Activated CD8-positive, alpha-beta T cell treated with anti-CD3 and anti-CD28 coated beads, Interleukin-2, amount 10 ng/mL, durations not matched to agents 7 days and 5 days (primary cell): ENCODE measurements around the gene LNX1. TPM values are rescaled to one million over a fixed set of nuclear protein-coding genes. Genes with fewer than 3 reads are reported as not detected.

Source experiments
- ATAC-seq: fragments of 150-1000 bp; cut with Tn5 transposase; one replicate; pipeline ENCODE4 v1.10.0; 2021; ENCODE audit warnings: moderate library complexity
- CTCF ChIA-PET: fragments of 350-600 bp; sonication (Branson Sonifier 250); formaldehyde crosslinking; loops from one replicate; lab custom pipeline; 2021; ENCODE audit warnings: antibody characterized with exemption; lab: Charles Lee
- POLR2A ChIA-PET: fragments of 350-600 bp; sonication (Branson Sonifier 250); formaldehyde crosslinking; loops from one replicate; lab custom pipeline; 2021; ENCODE audit warnings: antibody characterized with exemption; lab: Charles Lee
- DNase-seq: peaks from one replicate; pipeline ENCODE4 v3.0.0-alpha.2; 2020
- H3K27ac Mint-ChIP-seq: one replicate; pipeline ENCODE4 v1.8.0; 2021; ENCODE audit warnings: mild to moderate bottlenecking, mixed read lengths
- H3K27me3 Mint-ChIP-seq: one replicate; pipeline ENCODE4 v1.8.0; 2021; ENCODE audit warnings: low read depth, mixed read lengths
- H3K36me3 Mint-ChIP-seq: one replicate; pipeline ENCODE4 v1.8.0; 2021; ENCODE audit warnings: low read depth, mixed read lengths
- H3K4me1 Mint-ChIP-seq: one replicate; pipeline ENCODE4 v1.8.0; 2021; ENCODE audit warnings: low read depth, mixed read lengths
- H3K4me3 Mint-ChIP-seq: one replicate; pipeline ENCODE4 v1.8.0; 2021; ENCODE audit warnings: mild to moderate bottlenecking, mixed read lengths
- H3K9me3 Mint-ChIP-seq: one replicate; pipeline ENCODE4 v1.8.0; 2022; ENCODE audit warnings: mixed read lengths; ENCODE audit not compliant: insufficient read depth
- total RNA-seq, 2 experiments: library from RNA; stranded (reverse); gene quantifications; one replicate each; pipeline ENCODE4 v1.2.3, GENCODE V29; 2021

LNX1 gene
- total RNA-seq, 2 experiments from 2014 or later, result not detected

- no peaks in the 10 kb centered on the region for H3K9me3 Mint-ChIP-seq
- CTCF ChIA-PET, result no interaction called here
Observed at GRCh38 chr4:53545273-53545672, 46.0 kb downstream of the LNX1 start.

GRCh38 chr4:53543561-53543960 is 47.7 kb downstream of the LNX1 start:
- ATAC-seq (no peak), DNase-seq (no peak)
- Mint-ChIP-seq H3K4me3 (no peak overlapping the region), H3K36me3 (no peaks in the 10 kb centered on the region), H3K4me1 (no peaks in the 10 kb centered on the region), H3K27ac (no peak overlapping the region), H3K27me3 (peaks cover 3% of the 10 kb centered on the region), H3K9me3 (no peaks in the 10 kb centered on the region)
- ChIA-PET CTCF (no interaction called here), POLR2A (no interaction called here)

More at GRCh38 chr4:53545273-53545672, 46.0 kb downstream of the LNX1 start:
- H3K4me3 Mint-ChIP-seq, result no peak overlapping the region
- H3K27me3 Mint-ChIP-seq, result peaks cover 1% of the 10 kb centered on the region
- DNase-seq, result no peak
- H3K27ac Mint-ChIP-seq, result no peak overlapping the region
- POLR2A ChIA-PET, result no interaction called here
- H3K4me1 Mint-ChIP-seq, result no peaks in the 10 kb centered on the region
- no peaks in the 10 kb centered on the region for H3K36me3 Mint-ChIP-seq
- no peak for ATAC-seq

- POLR2A ChIA-PET, result no interaction called here
Observed at GRCh38 chr4:53541577-53542206, 49.6 kb downstream of the LNX1 start.

GRCh38 chr4:53538756-53539155 is 52.5 kb downstream of the LNX1 start:
- Mint-ChIP-seq H3K9me3 (no peaks in the 10 kb centered on the region), H3K4me1 (no peaks in the 10 kb centered on the region), H3K36me3 (no peaks in the 10 kb centered on the region), H3K27me3 (peaks cover 3% of the 10 kb centered on the region), H3K4me3 (no peak overlapping the region), H3K27ac (no peak overlapping the region)
- no peak for ATAC-seq
- CTCF ChIA-PET, result no interaction called here
- POLR2A ChIA-PET, result no interaction called here
- no peak for DNase-seq

More at GRCh38 chr4:53541577-53542206, 49.6 kb downstream of the LNX1 start:
- ATAC-seq (no peak), DNase-seq (no peak)
- no peaks in the 10 kb centered on the region for H3K36me3 Mint-ChIP-seq
- H3K4me3 Mint-ChIP-seq, result no peak overlapping the region
- no peaks in the 10 kb centered on the region for H3K4me1 Mint-ChIP-seq
- peaks cover 3% of the 10 kb centered on the region for H3K27me3 Mint-ChIP-seq
- H3K9me3 Mint-ChIP-seq, result no peaks in the 10 kb centered on the region
- CTCF ChIA-PET, result no interaction called here
- no peak overlapping the region for H3K27ac Mint-ChIP-seq

- DNase-seq (no peak), ATAC-seq (no peak)
- Mint-ChIP-seq H3K27me3 (peaks cover 3% of the 10 kb centered on the region), H3K36me3 (no peaks in the 10 kb centered on the region), H3K9me3 (no peaks in the 10 kb centered on the region), H3K4me1 (no peaks in the 10 kb centered on the region), H3K4me3 (no peak overlapping the region), H3K27ac (no peak overlapping the region)
- CTCF ChIA-PET, result no interaction called here
- POLR2A ChIA-PET, result no interaction called here
Observed at GRCh38 chr4:53537606-53538005, 53.7 kb downstream of the LNX1 start.

GRCh38 chr4:53536328-53536727 is 55.0 kb downstream of the LNX1 start:
- POLR2A ChIA-PET, result no interaction called here
- no peaks in the 10 kb centered on the region for H3K36me3 Mint-ChIP-seq
- H3K9me3 Mint-ChIP-seq, result no peaks in the 10 kb centered on the region
- ATAC-seq, result no peak
- CTCF ChIA-PET, result no interaction called here
- no peak overlapping the region for H3K27ac Mint-ChIP-seq
- peaks cover 2% of the 10 kb centered on the region for H3K27me3 Mint-ChIP-seq
- no peaks in the 10 kb centered on the region for H3K4me1 Mint-ChIP-seq
- no peak for DNase-seq
- H3K4me3 Mint-ChIP-seq, result no peak overlapping the region

GRCh38 chr4:53535567-53535966 is 55.7 kb downstream of the LNX1 start:
- ChIA-PET POLR2A (interaction anchor here (0.6 kb wide), 1 partner anchor 794 kb away, joined by 5 read pairs; no protein-coding TSS in a partner anchor), CTCF (no interaction called here)
- H3K27ac Mint-ChIP-seq, result no peak overlapping the region
- H3K4me3 Mint-ChIP-seq, result no peak overlapping the region
- no peaks in the 10 kb centered on the region for H3K9me3 Mint-ChIP-seq
- no peaks in the 10 kb centered on the region for H3K36me3 Mint-ChIP-seq
- no peaks in the 10 kb centered on the region for H3K4me1 Mint-ChIP-seq
- no peak for DNase-seq
- no peak for ATAC-seq
- peaks cover 2% of the 10 kb centered on the region for H3K27me3 Mint-ChIP-seq

- CTCF ChIA-PET, result no interaction called here
- no peak for DNase-seq
Observed at GRCh38 chr4:53534684-53535083, 56.6 kb downstream of the LNX1 start.

GRCh38 chr4:53532521-53532920 is 58.8 kb downstream of the LNX1 start:
- DNase-seq (no peak), ATAC-seq (no peak)
- Mint-ChIP-seq H3K4me1 (no peaks in the 10 kb centered on the region), H3K36me3 (no peaks in the 10 kb centered on the region), H3K27ac (no peak overlapping the region), H3K4me3 (no peak overlapping the region), H3K27me3 (peaks cover 2% of the 10 kb centered on the region), H3K9me3 (no peaks in the 10 kb centered on the region)
- ChIA-PET CTCF (no interaction called here), POLR2A (no interaction called here)

More at GRCh38 chr4:53534684-53535083, 56.6 kb downstream of the LNX1 start:
- POLR2A ChIA-PET, result no interaction called here
- Mint-ChIP-seq H3K36me3 (no peaks in the 10 kb centered on the region), H3K4me3 (no peak overlapping the region), H3K9me3 (no peaks in the 10 kb centered on the region), H3K27me3 (peaks cover 2% of the 10 kb centered on the region), H3K4me1 (no peaks in the 10 kb centered on the region), H3K27ac (no peak overlapping the region)
- no peak for ATAC-seq

GRCh38 chr4:53531585-53532224 is 59.6 kb downstream of the LNX1 start:
- no peak for ATAC-seq
- no peaks in the 10 kb centered on the region for H3K36me3 Mint-ChIP-seq

GRCh38 chr4:53529025-53529424 is 62.3 kb downstream of the LNX1 start:
- Mint-ChIP-seq H3K4me3 (no peak overlapping the region), H3K27ac (no peak overlapping the region), H3K4me1 (no peaks in the 10 kb centered on the region), H3K9me3 (no peaks in the 10 kb centered on the region), H3K27me3 (peaks cover 16% of the 10 kb centered on the region), H3K36me3 (no peaks in the 10 kb centered on the region)
- ATAC-seq (no peak), DNase-seq (no peak)
- CTCF ChIA-PET, result no interaction called here
- POLR2A ChIA-PET, result no interaction called here

More at GRCh38 chr4:53531585-53532224, 59.6 kb downstream of the LNX1 start:
- CTCF ChIA-PET, result no interaction called here
- H3K9me3 Mint-ChIP-seq, result no peaks in the 10 kb centered on the region
- H3K4me1 Mint-ChIP-seq, result no peaks in the 10 kb centered on the region
- H3K27ac Mint-ChIP-seq, result no peak overlapping the region
- peaks cover 2% of the 10 kb centered on the region for H3K27me3 Mint-ChIP-seq
- DNase-seq, result no peak
- POLR2A ChIA-PET, result no interaction called here
- no peak overlapping the region for H3K4me3 Mint-ChIP-seq

- ChIA-PET POLR2A (no interaction called here), CTCF (no interaction called here)
- DNase-seq (no peak), ATAC-seq (no peak)
- Mint-ChIP-seq H3K9me3 (no peaks in the 10 kb centered on the region), H3K4me1 (no peaks in the 10 kb centered on the region), H3K36me3 (no peaks in the 10 kb centered on the region), H3K27ac (no peak overlapping the region), H3K27me3 (peaks cover 21% of the 10 kb centered on the region), H3K4me3 (no peak overlapping the region)
Observed at GRCh38 chr4:53527930-53528329, 63.4 kb downstream of the LNX1 start.
